Right cardiac atrium (tissue), 5 donors: ENCODE data around the gene ZFP30. TPM values are rescaled to one million over a fixed set of nuclear protein-coding genes. Genes with fewer than 3 reads are reported as not detected.

ENCODE experiments used
- polyA plus RNA-seq: library from polyadenylated mRNA; stranded (reverse); fragments of 200-250 nt; gene quantifications from one replicate; pipeline ENCODE4 v1.2.3, GENCODE V29; 2013
- total RNA-seq, 4 donors: library from RNA; stranded (reverse); fragmentation: NEBNext Ultra II Directional; extraction: Animal tissue kit (Norgen Biotek cat#: 25700); gene quantifications; one replicate each; pipeline ENCODE4 v1.2.1, GENCODE V29; 2021
- donor health status: healthy with polysubstance abuse.
- donor health status: DM: no; HTN: yes; CAD: no.
- donor health status: DM: no; HTN: no; CAD: no.
- donor health status: DM: no; HTN: yes; CAD: no; lungs with severe emphysema.
- donor health status: DM: yes; HTN: yes; CAD: no.

ZFP30 gene
- total and polyA plus RNA-seq, 5 donors = 3.5 to 9.5 (median 8.2) TPM

Other genes with a start within 250 kb of the ZFP30 start
- gene ZNF569, start 188.0 kb downstream of the ZFP30 start, total RNA-seq = 1 to 10 TPM; 4.7 to 7.9 (median 6.6) TPM
- 3.5 TPM for gene ZNF569, start 188.0 kb downstream of the ZFP30 start, polyA plus RNA-seq
- gene ZNF570, start 186.1 kb downstream of the ZFP30 start, total RNA-seq = 1 to 10 TPM; 7.0 to 7.8 (median 7.2) TPM
- gene ZNF570, start 186.1 kb downstream of the ZFP30 start, polyA plus RNA-seq = 3.1 TPM
- gene ZNF793, start 148.5 kb downstream of the ZFP30 start, total RNA-seq = 1 to 10 TPM; 6.0 to 9.2 (median 7.1) TPM
- 4.4 TPM for gene ZNF793, start 148.5 kb downstream of the ZFP30 start, polyA plus RNA-seq
- 1 to 10 TPM; 2.9 to 7.4 (median 3.5) TPM for gene ZNF571, start 60.7 kb downstream of the ZFP30 start, total RNA-seq
- gene ZNF571, start 60.7 kb downstream of the ZFP30 start, polyA plus RNA-seq = 2.8 TPM
- 10 to 100 TPM in 2 of 4 donors, 1 to 10 TPM in 2; 8.8 to 13.4 (median 9.8) TPM for gene ZNF540, start 60.6 kb downstream of the ZFP30 start, total RNA-seq
- 6.5 TPM for gene ZNF540, start 60.6 kb downstream of the ZFP30 start, polyA plus RNA-seq
- gene ZNF607, start 64.3 kb upstream of the ZFP30 start, total RNA-seq = 1 to 10 TPM; 4.0 to 7.9 (median 7.1) TPM
- gene ZNF607, start 64.3 kb upstream of the ZFP30 start, polyA plus RNA-seq = 2.2 TPM
- 10 to 100 TPM in 2 of 4 donors, 1 to 10 TPM in 2; 9.9 to 15.5 (median 12.1) TPM for gene ZNF573, start 124.1 kb upstream of the ZFP30 start, total RNA-seq
- gene ZNF573, start 124.1 kb upstream of the ZFP30 start, polyA plus RNA-seq = 11.0 TPM